ENCODE measurements around the gene ITGA4. TPM values are rescaled to one million over a fixed set of nuclear protein-coding genes. Genes with fewer than 3 reads are reported as not detected.
A peak's percentile ranks its signal among the peaks of the same experiment; 100 is the strongest.
"Not testable (repeated sequence)": the region's sequence is repeated elsewhere in the genome, so short reads cannot be mapped to it uniquely, and the experiment has no call there.

The ITGA4 gene
- 6.9 TPM for total RNA-seq

DNA sequence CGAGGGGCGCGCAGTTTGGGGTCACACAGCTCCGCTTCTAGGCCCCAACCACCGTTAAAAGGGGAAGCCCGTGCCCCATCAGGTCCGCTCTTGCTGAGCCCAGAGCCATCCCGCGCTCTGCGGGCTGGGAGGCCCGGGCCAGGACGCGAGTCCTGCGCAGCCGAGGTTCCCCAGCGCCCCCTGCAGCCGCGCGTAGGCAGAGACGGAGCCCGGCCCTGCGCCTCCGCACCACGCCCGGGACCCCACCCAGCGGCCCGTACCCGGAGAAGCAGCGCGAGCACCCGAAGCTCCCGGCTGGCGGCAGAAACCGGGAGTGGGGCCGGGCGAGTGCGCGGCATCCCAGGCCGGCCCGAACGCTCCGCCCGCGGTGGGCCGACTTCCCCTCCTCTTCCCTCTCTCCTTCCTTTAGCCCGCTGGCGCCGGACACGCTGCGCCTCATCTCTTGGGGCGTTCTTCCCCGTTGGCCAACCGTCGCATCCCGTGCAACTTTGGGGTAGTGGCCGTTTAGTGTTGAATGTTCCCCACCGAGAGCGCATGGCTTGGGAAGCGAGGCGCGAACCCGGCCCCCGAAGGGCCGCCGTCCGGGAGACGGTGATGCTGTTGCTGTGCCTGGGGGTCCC lies at the start of gene ITGA4:
Gene ITGA4, plus strand, starts transcription at position 266 of the 620 bp plus-strand sequence. Its CDS starts 269 bp downstream, at position 535.
- FAIRE-seq = no peak
- DNase-seq (ENCODE audit: low spot score in 2 of 2) = peak; percentile 44 to 46

DNA sequence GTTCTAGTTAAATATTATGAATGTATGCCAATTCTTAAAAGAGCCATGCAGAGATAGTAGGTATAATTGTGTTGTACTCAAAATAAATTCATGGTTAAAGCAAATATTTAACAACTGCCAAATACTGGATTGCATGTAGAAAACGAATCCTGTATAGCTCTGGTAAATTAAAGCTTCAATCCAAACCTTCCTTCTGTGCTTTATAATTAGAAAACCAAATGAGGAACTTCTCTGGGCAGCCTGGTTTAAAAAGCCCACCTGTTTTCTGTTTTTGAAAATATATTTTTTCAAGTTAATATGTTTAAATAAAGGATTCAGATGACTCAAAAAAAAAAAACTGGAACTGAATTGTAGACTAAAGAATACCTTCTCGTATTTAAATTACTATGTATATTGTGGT lies 48.3 kb upstream of the ITGA4 start:
- DNase-seq (ENCODE audit: low spot score in 2 of 2) (no peak), FAIRE-seq (no peak)

DNA sequence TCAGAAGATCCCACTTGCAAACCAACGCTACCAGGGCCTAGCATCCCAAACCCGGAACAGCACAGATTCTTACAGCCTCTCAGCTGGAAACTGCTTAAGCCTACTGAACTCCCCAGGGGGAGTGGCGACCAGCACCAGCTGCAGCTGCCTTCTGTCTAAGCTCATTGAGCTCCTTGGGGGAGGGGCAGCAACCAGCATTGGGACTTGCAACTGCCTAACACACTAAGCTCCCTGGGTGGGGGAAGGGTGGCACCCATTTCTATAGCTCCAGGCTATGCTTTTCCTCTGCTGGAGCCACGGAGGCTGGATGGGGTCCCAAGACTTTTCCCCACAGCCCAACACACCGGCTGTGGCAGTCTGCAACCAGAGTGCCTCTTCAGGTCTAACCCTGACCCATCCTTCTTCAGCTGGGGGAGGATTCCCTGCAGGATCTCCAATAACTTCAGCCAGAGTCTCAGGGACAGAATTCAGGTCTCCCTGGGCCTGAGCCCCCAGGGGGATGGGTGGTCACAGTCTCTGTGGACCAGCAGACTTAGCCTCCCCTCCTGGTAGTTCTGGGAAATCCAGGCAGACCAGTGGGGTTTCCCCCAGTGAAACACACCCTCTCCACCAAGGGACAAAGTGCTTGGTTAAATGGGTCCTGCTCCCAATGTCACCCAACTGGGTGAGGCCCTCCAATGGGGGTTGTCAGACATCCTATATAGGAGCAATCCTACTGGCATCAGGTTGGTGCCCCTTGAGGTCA lies 45.9 kb upstream of the ITGA4 start:
- FAIRE-seq = no peak
- DNase-seq (ENCODE audit: low spot score in 2 of 2) = no peak

DNA sequence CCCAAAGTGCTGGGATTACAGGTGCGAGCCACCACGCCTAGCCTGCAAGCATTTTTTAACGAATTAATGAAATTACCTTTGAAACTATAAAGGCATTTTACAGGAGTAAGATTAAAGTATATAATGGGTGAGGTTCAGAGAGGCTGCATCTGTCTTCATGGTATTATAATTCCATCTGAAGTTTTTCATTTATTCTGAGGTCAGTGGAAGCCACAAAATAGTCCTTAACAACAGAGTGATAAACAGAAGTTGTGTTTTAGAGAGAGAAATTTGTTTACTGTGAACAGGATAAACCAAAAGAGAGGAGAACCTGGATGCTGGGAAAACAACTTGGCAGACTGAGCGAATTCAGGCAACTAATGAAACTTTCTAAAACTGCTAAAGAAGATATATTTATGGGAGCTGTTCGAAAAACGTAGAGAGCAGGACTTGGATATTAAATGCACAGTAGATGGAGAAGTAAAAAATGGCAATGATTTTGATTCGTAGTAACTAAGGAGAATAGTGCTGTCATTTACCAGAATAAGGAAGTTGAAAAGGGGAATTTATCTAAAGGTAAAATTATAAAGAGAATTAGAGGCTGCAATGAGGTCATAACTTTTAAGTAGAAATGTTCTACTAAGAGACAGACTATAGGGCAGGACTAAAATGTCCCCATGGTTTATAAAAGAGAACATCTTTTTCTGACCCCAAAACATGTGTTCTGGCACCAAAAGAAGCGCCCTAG lies 37.9 kb upstream of the ITGA4 start:
- no peak for DNase-seq (ENCODE audit: low spot score in 2 of 2)
- no peak for FAIRE-seq

DNA sequence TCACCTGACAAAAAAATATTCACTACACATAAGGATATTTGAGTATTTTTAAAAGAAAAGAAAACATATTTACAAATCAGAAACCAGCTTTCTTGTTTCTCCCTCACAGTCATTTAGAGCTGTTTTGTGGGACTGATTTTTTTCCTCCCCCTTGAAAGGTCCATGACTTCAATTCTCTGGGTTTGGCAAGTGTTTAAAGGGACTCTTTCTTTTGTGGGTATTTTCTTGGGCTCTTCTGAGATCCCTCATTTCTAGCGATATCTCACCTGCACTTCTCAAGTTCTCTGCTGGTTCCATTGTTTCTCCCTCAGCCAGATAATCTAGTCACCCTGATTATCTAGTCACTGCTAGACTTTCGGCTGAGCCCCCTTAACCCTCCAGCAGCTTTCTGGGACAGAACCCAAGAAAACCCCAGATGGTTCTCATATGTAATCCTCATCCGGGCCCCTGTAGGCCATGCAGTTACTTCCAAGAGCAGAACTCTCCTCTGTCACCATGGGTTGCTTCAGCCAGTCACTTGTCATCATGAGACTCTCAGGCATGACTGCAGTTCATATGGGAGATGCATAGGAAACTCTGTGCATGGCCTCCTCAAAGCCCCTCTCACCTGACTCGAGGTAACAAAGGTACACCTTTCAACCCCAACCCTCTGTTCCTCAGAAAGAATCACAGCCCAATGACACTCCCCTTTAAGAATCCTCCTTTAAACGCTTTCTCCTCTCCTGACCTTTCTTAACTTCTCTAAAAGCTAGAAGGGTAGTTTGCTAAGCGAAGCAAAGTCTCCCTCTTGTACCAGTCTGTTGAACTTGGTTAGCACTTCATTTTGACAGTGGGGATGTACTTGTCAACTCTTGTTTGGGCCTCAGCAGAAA lies 36.7 kb upstream of the ITGA4 start:
- FAIRE-seq (no peak), DNase-seq (ENCODE audit: low spot score in 2 of 2) (no peak)

DNA sequence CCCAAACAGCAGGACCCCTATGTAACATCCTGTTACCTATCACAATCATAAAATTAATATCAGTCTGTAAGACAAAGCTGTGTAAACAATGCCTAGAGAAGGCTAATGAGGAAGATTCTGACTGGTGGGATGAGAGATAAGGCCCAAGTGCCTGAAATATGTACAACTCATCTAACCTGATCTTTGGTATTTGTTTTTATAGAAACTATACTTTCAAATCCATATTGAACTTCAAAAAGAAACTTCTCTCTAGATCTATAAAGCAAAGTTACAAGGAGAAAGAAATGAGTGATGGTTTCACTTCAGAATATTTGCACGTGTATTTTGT lies 36.1 kb upstream of the ITGA4 start:
- FAIRE-seq = no peak
- no peak for DNase-seq (ENCODE audit: low spot score in 2 of 2)

DNA sequence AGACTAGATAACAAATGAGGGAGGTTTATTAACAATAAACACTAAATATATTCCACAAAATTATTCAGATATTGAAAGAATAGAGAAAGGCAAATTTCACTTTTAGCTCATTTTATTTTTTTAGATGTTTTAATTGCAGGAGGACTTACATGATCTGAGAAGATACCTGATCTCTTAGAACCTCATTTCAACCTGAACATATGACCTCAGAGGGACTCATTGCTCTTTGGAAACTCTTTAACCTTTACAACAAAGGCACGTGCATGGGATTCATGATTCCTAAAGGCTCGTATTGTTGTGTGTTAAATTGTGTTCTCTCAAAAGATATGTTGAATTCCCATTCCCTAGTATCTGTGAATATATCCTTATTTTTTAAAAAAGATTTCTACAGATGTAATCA lies 35.7 kb upstream of the ITGA4 start:
- DNase-seq (ENCODE audit: low spot score in 2 of 2) = no peak
- no peak for FAIRE-seq

DNA sequence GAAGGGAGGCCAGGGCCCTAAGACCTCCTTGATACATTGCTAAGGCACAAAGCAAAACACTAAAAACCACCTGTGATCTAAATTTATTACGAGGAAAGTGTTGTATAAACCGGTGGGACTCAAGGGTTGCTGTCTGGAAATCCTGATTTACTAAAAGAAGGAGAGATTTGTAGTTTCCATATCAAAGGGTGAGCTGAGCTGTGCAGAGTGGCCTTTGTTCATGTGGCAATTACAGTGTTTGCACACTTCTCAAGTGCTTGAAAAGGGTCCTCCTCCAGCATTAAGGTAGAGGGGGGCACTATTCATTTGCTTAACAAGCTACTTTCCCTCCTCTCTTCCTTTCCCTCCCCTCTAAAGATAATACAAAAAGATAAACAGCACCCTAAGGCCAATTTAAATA lies 30.5 kb upstream of the ITGA4 start:
- FAIRE-seq = no peak

DNA sequence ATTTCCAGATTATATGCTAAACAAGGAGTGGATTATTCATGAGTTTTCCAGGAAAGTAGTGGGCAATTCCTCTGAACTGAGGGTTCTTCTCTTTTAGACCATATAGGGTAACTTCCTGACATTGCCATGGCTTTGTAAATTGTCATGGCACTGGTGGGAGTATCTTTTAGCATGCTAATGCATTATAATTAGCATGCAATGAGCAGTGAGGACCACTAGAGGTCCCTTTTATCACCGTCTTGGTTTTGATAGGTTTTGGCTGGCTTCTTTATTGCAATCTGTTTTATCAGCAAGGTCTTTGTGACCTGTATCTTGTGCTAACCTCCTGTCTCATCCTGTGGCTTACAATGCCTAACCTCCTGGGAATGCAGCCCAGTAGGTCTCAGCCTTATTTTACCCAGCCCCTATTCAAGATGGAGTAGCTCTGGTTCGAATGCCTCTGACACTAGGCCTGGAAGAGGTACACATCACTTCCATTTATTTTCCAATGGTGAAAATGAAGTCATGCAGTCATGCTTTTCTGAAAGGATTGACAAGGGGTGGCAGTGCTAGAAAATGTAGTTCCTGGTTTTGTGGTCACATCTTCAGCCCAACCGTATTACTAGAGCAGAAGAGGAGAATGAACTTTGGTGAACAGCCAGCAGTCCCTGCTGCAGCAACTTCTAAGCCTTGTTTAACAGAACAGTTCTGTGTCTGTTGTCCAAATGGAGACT lies 26.6 kb upstream of the ITGA4 start:
- no peak for FAIRE-seq
- no peak for DNase-seq (ENCODE audit: low spot score in 2 of 2)

More for the DNA sequence above, 30.5 kb upstream of the ITGA4 start:
- no peak for DNase-seq (ENCODE audit: low spot score in 2 of 2)

DNA sequence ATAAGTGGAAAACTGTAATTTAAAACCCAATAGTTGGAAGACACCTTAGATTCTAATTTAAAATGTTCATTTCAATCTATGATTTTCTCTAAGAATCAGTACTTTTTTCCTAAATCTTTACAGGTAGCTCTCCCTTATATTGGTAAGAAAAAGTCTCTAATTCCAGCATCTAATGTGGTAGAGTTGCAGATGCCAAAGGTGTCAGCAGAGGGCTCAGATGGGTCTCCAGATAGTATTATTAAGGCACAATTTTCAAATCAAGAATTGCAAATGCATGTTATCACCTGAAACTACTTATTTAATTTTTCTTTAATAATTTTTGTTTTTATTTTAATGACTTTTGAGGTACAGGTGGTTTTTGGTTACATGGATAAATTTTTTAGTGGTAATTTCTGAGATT lies 25.5 kb upstream of the ITGA4 start:
- no peak for DNase-seq (ENCODE audit: low spot score in 2 of 2)
- FAIRE-seq = no peak

DNA sequence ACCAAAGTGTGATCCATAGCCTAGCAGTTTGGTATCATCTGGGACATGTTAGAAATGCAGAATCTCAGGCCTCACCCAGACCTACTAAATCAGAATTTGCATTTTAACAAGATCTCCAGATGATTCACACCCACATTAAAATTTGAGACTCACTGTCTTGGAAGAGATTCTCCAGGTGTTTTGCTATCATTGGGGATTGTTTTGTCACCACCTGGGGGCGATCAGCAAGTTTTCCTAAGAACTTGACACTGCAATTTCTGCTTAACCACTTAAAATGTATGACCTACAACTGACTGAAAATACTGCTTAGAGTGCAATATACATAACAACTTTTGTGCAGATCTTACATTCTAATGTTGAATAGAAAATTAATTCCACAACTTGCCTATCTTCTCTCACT lies 18.9 kb upstream of the ITGA4 start:
- no peak for DNase-seq (ENCODE audit: low spot score in 2 of 2)
- no peak for FAIRE-seq

DNA sequence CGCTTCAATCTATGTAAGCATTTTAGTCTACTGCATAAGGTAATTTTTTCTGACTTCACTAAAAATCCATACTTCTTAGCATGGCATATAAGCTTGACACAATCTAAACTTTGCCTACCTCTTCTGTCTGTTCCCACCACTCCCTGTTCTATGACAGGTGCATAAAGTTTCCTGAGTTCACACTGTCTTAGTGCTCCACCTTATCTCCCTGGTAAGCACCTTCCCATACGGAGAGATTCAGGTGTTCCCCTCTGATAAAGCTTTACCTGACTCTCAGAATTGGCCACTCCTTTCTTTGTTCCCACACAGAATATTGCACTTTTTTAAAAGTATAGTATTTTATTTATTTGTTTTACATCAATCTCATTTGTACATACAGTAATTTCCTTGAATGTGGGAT lies 16.8 kb upstream of the ITGA4 start:
- DNase-seq (ENCODE audit: low spot score in 2 of 2) (no peak), FAIRE-seq (no peak)

DNA sequence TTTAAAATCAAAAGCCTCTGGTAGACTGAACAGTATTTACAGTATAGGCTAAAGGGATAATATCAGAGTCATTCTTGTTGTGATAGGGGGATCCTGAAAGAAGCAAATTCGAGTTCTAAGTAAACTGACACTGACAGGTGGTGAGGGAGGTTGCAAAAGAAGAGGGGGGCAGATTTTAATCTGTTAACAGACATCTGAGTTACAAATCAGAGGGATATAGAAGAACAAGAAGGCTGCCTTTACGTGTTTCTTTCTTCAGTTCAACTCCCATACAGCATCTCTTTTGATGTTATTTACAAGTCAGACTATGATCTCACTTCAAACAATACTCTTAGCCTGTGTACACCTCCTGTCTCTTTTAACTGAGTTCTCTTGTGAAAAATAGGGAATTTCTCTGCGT lies 16.3 kb upstream of the ITGA4 start:
- no peak for DNase-seq (ENCODE audit: low spot score in 2 of 2)
- FAIRE-seq = no peak

DNA sequence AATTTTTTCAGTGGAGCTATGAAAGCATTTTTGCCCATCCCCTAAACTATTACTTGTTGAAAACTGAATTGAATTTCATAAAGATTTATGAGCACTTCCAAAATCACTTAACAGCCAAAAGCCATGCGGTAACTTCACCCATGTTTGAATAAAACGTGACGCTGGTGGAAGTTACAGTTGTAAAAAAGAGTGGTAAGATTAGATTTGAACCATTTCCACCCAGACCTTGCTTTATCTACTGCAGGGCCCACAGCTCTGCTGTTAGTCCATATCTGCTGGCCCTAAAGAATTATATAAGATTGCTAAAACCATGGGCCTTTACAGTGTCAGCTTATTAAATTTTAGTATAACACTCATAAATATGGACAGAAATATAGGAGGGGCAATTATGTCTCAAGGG lies 15.5 kb upstream of the ITGA4 start:
- FAIRE-seq = no peak

DNA sequence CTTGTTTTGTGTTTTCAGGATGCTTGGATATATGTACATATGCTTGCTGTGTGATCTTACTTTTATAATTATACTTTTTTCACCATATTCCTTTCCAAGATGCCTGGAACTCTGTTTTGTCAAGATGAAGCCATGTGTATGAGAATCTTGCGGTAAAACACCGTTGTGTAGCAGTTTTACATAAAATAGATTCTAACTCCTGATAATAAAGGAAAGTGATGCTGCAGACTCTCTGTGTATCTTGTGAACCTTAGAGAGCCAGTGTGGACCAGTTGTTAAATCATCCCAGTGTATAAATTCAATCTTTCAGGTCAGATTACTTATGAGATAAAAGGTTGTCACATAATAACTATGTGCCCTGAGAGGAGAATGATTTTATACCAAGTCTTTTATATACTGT lies 12.5 kb upstream of the ITGA4 start:
- FAIRE-seq = no peak

More for the DNA sequence above, 15.5 kb upstream of the ITGA4 start:
- DNase-seq (ENCODE audit: low spot score in 2 of 2) = no peak

DNA sequence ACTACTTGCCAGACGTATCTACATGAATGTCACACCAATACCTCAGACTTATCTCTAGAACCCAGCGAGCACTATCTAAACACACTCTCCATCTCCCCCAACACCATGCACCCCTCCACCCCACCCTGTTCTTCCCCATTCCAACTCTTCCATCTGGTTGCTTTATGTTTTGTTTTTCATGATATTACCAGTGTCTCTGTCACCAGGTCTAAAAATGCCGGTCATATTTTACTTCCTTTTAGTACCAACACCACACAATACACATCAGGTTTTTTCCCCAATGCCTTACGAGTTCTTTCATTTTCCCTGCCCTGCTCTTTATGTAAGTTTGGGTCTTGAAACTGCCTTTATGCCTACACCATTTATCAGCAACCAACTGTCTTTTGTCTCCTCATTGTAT lies 10.2 kb upstream of the ITGA4 start:
- FAIRE-seq (no peak), DNase-seq (ENCODE audit: low spot score in 2 of 2) (no peak)

More for the DNA sequence above, 12.5 kb upstream of the ITGA4 start:
- no peak for DNase-seq (ENCODE audit: low spot score in 2 of 2)

DNA sequence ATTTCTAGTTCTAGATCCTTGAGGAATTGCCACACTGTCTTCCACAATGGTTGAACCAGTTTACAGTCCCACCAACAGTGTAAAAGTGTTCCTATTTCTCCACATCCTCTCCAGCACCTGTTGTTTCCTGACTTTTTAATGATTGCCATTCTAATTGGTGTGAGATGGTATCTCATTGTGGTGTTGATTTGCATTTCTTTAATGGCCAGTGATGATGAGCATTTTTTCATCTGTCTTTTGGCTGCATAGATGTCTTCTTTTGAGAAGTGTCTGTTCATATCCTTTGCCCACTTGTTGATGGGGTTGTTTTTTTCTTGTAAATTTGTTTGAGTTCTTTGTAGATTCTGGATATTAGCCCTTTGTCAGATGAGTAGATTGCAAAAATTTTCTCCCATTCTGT lies 7.9 kb upstream of the ITGA4 start:
- DNase-seq (ENCODE audit: low spot score in 2 of 2); FAIRE-seq: not testable (repeated sequence)

DNA sequence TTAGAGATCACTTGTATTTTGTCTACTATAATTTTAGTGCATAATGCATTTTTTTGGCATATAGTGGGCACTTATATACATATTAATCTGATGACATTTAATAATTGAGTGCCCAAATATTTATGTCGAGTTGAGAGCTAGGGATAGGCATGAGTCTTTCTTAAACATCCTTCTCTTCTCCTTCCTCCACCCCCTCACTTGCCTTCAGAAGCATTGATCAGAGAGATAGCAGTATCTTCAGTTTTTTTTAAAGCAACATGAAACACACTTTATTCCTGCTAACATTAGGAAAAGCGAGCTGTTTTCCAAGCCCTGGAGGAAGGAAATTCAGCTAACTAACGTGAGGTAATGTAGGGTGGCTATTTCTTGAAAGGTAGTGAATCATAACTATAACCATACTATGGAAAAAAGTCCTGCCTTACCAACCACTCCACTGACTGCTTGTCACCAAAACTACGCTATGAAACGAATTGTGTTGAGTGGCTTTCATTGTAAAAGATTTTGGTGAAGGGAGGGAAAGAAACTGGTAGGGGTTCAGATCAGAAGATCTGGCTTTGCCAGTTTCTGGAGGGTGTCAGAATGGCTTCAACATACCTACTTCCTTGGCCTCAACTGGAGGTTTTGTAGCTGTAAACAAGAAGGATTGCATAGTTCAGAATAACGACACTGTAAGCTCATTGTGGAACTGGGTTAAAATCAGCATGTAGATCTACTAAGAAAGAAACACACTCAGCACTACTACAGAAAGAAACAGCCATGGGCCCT lies 2.3 kb upstream of the ITGA4 start:
- DNase-seq (ENCODE audit: low spot score in 2 of 2) (no peak), FAIRE-seq (no peak)

DNA sequence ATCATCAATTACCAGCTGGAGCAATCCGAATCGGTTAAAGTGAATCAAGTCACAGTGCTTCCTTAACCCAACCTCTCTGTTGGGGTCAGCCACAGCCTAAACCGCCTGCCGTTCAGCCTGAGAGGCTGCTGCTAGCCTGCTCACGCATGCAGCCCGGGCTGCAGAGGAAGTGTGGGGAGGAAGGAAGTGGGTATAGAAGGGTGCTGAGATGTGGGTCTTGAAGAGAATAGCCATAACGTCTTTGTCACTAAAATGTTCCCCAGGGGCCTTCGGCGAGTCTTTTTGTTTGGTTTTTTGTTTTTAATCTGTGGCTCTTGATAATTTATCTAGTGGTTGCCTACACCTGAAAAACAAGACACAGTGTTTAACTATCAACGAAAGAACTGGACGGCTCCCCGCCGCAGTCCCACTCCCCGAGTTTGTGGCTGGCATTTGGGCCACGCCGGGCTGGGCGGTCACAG lies 496 bp upstream of the ITGA4 start:
- no peak for FAIRE-seq
- no peak for DNase-seq (ENCODE audit: low spot score in 2 of 2)
